HUDEP-2 (cell line): Measurements from ENCODE around the gene EXT2.
A peak's percentile ranks its signal among the peaks of the same experiment; 100 is the strongest.

Experiments
- DNase-seq, 76 experiments: peaks; one replicate each; lab custom pipeline; 2025; ENCODE audit not compliant: unreplicated experiment in 76 of 76; lab: John Stamatoyannopoulos, UW

The EXT2 gene

DNA sequence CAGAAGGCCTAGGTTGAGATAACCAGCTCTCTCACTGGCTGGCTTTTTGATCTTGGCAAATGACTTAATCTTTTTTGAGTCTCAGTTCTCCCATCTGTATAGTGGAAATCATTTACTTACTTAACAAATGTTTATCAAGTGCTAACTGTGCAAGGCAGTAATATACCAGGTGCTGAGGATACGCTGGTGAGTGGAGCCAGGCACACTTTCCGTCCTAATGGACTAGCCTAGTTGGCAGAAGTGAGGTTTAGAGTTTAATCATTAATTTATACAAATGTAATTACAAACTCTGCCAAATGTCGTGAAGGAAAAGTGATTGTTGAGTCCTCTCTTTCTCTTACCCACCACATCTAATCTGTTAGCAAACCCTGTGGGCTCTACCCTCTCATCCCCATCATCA lies 33.3 kb downstream of the EXT2 start:
- DNase-seq: no peak

DNA sequence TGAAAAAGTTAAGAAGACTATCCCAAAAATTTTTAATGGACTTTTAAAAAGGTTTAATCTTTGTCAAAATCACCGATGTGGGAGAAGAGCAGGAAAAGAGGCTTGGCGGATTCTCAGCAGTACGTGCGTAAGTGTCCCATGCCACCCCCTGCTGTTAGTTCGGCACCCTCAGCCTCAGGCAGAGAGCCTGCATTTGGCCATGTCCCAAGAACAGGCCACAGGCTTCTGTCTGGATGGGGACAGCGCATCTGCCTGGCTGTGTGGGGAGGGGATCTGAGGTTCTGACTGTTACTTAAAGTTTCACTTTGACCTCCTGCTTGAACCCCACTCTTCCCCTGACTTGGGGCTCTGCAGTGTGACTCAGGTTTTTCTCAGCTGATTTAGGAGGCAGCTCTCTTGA lies 35.3 kb downstream of the EXT2 start:
- DNase-seq: no peak

DNA sequence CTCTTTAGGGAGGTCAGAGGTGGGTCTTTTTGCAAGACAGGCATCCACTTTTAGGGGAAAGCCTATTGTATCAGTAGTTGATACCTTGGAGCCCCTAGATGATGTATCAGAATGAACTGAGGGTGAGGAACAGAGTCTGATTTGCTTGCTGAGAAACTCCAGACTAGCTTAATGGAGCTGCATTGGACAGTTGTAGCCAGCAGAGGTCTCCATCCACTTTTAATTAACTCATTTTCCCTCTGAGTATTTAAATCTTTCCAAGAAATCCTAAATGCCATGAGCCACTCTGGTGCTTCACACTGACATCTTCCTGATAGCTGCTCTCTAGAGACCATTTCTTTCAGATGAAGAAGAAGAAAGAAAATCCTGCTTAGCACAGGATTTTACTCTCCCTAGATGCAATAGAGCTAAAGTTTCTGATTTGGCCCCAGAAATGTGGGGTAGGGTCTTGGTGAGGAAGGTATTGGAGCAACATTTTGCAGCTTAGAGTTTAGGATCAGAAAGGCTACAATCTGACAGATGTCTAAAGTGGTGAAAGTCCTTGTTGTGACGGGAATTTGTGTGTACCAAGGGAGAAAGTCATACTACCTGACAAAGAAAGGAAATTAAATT lies 38.0 kb downstream of the EXT2 start:
- DNase-seq: peak in 6 of 76 experiments; percentile 4 to 41 (median 11)

DNA sequence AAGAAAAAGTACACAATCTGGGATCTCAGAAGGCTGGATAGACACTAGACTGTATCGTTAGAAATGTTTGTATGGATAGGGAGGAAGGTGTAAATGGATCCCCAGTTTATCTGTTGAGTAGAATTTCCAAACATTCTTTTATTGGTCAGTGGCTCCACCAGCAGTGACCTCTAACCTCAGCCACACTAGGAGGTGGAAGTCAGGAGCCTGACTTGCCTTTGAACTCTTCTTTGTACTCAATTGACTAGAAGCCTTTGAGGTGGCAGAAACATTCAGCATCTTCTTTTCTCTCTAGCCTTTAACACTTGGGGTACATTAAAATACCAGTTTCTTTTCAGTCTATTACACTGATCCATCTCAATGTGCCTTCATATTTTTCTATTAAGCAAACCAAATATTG lies 39.1 kb downstream of the EXT2 start:
- DNase-seq: no peak

DNA sequence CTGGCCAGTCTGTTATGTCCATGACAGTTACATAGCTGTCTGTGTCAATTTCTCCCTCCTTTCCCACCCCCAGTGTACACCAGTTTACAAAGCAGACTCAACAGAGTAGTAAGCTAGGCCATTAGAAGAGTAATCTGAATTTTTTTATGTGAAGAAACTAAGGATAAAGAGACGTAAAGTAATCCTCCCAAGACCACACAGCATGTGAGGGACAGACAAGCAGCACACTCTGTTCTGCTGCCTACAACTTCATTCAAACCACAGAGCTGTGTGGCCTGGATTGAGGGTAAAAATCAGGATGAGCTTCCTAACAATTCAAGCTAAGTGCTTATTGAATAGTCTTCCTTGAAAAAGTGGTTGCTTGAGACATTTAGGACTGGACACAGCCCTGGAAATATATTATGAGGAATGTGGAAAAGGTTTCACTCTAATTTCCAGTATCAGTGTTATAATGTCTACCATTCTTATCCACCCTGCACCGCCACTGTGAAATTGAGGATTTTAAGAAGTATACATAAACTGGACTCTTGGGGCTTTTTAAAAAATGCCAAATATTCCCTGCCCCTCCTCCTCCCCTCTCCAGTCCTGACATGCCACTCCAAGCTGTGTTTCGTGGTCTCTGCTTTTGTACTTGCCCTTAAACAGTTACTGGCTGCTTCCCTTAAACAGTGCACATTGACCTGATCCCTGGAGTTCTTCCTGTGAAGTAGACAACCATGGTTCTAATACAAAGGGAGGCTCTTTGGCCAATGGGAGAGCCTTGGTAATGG lies 40.9 kb downstream of the EXT2 start:
- DNase-seq: no peak

DNA sequence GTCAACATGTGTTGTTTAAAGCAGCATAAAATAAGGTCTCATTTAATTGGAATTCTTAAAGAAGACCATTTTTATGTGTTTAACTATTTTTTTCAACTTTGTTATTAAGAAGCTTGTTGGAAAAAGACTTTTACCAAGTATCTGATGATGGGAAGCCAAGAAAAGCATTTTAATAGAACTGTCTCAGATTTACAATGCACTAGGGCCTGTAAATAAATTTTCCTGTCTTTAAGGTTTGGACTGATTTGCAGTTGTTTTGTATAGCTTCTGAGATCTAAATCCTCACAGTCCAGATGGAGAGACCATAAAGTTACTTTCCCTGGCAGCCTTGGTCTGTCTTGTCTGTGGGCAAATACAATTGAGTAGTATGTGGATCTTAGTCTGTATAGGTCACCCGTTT lies 41.6 kb downstream of the EXT2 start:
- no peak for DNase-seq

DNA sequence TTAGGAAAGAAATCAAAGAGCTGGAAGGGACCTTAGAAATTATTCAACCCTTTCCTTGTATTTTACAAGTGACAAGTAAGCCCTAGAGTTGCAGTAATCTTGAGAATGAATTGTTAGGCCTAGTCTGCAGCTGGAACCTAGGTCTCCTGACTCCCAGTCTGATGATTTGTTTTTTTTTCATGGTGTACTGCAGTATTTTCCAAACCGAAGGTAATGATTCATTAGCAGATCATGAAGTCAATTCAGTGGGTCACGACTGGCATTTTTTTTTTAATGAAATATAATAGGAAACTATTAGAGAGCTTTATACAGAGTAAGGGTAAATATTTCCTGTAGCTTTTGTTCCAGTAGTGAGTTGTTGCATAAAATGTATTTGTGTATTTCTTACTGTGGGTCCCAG lies 42.8 kb downstream of the EXT2 start:
- DNase-seq: no peak

DNA sequence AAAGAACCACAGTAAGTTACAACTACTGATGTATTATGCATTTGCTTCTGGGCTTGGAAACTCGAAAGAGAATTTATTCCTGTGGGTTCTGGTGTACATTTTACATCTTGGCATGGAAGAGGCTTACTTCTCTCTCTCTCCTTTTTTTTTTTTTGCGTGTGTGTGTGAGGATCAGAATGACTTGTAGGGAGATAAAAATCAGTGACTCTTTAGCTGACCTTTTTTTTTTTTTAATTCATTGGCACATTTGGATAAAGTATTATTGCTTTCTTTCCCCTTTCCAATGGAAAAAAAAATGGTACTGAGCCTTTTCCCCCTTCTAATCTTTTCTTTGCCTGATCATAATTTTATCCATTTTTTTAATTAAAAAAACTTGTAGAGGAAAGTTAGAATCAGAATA lies 43.5 kb downstream of the EXT2 start:
- DNase-seq: no peak

DNA sequence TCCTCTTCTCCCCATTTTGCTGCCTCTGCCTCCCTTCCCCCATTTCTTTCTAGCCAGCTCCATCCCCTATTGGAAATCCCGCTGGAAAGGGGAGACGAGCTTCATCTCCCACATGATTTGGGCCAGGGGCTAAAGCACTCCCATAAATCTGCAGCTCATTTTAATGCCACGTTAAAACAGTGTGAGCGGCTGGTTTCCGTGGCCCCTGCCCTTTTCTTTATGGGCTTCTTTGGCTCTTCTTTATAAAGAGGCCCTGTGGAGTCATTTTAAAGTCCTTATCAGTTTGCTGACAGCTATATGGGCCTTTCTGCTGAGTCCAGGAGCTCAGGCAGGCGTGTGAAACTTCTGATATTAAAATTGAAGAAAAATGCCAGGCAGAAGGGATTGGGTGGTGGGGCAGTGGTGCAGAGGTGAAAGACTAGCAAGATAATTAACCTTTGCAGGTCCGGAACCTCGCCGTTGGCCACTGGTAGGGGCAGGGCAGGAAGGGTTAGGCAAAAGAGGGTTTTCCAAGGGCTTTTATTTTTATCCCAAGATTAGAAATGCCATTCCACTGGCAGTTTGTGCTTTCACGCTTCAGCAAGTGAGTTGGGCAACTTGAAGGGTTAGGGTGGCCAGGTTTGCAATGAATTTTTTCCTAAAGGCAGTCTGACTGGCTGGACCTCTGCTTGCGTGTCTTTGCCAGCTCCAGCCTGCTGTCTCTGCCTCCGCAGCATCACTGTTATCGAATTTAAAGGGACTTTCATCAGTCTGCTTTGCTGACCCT lies 44.3 kb downstream of the EXT2 start:
- DNase-seq: no peak

DNA sequence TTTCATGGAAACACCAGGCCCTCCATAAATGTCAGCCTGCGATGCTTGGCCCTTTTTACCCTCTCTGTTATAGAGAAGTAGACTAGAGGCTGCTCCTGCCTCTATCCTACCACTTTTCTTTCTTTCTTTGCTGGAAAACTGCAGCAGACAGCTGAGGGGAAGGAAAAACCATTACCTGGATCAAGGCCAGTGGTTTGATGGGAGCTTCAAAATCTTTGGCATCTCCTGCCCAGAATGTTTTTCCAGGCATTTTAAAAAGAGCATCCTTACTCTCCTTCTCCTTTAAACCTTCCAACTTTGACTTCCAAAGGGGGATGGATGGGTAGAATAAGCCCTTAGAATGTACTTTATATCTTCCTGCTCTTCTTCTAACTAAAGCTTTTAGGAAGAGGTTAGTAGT lies 44.9 kb downstream of the EXT2 start:
- DNase-seq: no peak

DNA sequence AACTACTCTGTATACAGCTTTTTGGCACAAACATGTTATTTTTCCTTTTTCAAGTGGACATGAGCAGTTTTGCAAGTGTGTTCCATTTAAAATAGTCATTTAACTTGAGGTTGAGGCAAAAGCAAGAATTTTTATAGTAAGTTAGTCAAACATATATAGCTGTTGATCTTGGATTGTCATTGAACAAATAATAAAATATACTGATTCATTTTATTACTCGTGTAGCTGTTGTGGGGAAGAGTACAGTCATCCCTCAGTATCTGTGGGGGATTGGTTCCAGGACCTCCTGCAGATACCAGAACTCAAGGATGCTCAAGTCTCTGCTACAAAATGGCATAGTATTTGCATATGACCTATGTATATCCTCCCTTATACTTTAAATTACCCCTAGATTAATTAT lies 45.3 kb downstream of the EXT2 start:
- no peak for DNase-seq

DNA sequence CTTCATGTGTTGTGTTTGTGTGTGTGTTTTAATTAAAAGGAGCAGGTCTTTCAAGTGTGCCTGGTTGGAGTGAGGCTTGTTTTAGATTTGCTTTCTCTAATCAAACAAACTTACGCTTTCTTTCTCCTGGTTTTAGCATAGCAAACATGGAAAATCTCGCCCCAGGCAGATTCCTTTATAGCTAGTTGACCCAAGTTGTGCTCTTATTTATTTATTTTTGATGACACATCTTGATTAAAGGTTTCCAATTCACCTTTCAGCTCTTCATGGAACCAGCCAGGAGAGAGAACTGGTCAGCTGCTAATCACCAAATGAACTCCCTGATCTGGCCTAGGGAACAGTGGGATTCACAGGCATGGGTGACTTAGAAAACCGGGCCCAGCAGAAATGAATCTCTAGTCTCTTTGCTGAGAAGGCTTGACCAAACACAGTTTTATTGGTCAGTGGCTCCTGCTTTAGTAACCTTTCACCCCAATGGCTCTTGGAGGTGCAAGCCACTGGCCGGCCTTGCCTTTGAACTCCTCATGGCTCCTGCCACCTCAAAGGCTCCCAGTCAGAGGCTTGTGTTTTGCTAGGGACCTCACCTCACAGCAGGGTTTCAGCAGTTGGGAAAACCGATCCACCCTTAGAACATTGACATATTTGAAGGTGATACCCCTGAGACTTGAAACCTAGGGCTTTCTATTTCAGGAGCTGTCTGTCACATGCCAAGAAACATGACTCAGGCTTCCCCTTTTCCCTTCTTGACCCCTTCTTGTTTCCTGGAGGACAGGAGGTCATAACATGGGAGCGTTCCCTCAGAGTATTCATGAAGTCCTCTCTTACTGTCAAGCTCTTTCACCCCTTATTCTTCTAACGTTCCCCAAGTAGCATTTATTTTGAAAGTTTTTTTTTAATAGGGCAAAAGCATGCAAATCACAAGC lies 48.8 kb downstream of the EXT2 start:
- no peak for DNase-seq

DNA sequence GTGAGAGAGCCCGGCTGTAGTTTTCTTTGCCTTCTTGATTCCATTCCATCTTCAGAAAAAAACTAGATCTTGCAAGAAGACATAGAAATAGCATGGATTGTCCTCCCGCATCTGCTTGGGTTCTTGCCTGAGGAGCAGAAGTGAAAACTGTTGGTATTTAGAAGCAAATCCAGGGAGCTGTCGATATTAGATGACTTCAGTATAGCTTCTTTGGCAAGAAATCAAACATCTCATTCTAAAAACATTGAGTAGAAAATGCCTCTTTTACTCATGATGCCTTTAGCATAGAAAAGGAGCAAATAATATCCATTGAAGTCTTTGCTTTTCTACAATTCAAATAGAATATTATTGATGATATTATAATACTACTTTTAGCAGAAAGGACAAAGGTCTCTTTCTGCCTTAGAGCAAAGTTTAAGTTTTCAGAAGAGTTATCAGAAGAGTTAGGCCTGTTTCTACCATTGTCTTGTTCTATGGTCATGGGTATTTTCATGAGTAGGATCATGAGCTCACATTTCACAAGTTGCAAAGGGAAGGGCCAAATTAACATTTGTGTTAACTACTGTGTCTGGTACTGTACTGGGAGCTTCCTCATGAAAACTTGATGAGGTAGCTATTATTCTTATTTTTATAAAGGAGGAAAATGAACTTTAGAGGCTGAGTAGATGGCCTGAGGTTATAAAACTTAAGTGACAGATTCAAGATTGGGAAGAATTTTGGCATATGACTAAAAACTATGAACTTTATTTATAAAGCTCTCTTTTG lies 49.7 kb downstream of the EXT2 start:
- no peak for DNase-seq

DNA sequence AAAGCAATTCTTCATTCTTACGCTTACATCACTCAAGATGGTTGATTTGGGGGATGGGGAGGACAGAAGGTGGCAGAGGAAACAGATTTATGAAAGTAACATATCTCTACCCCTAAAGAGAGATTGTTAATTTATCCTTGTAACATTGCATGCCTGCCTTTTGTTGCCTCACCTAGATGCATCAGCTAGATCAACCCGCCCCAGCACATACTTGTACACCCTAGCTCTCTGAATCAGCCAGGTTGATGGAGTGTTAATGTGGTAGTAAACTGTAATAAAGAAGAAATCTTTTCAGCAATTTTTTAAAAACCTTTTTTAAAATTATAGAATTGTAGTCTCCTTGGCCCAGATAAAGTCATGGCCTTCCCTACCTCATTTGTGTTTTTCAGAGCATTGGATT lies 51.5 kb downstream of the EXT2 start:
- no peak for DNase-seq

DNA sequence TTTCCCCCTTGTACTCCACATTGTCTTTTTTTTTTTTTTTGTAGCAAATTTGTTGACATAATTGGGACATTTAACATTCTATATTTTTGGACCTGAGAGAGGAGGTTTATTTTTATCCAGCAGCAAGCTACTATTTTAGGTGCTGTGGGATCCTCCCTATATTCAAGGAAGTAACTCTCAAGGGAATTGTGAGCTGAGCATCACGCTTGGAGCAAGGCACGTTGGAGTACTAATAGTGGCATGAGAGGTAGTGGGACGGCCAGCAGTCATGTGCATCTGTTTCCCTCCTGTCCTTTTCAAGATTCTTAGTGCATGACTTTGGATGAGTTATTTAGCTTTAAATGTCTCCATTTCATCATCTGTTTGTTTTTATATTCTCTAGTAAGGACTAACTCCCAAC lies 52.3 kb downstream of the EXT2 start:
- no peak for DNase-seq

DNA sequence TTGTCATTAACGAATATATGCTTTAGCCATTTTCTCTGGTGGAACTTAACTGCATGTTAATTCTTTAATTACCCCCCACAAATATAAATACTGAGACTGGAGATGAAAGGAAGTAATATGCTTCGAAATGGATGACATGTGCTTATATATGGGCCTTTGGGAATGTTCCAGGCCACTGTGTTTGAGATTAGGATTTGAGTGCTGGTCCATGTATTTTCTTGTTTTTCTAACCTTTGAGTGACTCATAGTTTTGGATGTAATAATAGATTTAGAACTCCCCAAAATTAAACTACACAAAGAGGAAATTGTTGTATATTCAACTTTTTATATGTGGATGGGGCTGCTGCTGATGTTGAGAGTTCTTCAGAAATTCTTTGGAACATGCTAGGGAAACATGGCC lies 54.2 kb downstream of the EXT2 start:
- no peak for DNase-seq

DNA sequence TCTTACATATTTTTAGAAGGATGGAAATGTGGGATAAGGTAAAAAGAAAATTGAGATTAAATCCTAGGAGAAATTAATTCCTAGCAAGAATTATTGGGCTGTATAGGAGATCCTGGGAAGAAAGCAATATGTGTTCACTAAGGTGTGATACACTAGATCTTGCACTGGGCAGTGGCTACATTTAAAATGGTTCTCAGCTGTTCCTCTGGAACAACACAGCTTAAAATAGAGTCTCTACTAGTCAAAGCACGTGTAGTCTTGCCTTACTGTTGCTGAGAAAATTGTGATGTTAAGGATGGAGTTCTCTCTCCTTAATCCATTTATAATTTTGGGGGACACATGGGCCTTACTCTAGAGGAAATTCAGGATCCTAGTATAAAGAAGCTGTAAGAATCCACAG lies 54.9 kb downstream of the EXT2 start:
- no peak for DNase-seq

DNA sequence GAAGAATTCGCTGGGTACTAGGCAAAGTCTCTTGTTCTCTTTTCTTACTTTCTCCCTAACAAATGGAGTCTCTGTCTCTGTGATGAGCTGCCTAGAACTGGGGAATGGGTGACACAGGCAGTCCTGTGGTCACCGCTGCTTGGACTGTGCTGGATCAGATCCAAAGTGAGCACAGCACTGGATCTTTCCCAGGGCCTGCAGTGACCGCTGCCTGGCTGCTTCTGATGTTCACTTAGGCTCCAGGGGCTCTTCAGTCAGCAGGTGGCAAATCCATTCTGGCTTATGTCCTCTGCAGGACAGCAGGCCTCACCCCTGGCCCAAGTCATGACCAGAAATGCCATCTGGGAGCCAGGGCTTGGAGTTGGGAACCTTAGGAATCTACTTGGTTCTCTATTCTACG lies 61.5 kb downstream of the EXT2 start:
- no peak for DNase-seq

DNA sequence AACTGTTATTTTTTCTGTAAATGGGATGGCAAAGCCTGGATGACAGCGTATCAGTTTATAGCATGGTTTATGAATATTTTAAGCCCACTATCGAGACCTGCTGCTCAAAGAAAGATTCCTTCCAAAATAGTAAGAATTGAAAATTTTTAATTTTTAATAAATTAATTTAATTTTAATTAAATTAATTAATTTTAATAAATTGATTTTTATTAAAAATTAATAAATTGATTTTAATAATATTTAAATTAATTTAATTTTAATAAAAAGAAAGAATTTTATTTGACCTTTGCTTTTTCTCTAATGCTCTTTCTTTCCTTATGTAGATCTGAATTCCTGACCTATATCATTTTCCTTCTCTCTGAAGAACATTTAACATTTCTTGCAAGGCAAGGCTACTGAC lies 62.9 kb downstream of the EXT2 start:
- no peak for DNase-seq
